HG02610 (cell line): ENCODE data around the gene FBXW4.

Experiments
- ATAC-seq: cut with Tn5 transposase; IDR thresholded peaks from one replicate; pipeline ENCODE4 v1.9.1; 2021; ENCODE audit warnings: mild to moderate bottlenecking, moderate library complexity; ENCODE audit not compliant: unreplicated experiment

Gene FBXW4

DNA sequence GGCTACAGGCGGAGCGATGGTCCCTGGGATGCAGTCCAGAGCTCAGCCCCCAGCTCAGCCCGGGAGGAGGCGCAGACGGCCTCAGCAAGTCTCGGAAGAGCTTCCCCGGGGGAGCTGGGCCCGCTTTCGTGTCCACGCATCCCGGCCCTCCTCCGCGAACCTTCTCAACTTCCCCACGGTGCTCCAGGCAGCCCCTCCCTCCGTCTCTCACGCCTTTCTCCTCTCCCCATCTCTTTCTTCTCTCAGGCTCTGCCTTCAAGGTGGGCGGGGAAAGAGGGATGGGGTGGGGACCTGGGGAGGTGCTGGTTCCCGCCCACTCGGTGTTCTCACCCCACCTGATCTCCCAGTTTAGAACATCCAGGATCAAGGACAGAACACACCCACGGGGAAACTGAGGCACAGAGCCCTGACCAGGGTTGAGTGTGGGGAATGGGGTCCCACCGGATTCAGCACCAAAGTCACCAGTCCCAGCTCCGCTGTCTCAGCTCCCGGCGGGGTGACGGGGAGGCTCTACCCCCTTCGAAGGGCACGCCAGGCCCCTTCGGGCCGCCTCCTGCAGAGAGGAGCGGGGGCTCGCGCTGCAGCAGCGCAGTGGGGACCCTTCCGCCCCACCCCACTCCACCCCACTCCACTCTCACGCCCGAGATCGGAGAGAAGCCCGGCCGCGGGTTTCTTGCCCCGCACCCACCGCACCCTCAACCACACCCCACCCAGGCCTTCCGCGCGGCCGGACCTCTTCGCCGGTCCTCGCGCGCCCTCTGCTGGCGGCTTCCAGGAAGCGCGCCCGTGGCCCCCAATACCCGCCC, 125.1 kb downstream of the FBXW4 start:
- peak; percentile 57 for ATAC-seq

DNA sequence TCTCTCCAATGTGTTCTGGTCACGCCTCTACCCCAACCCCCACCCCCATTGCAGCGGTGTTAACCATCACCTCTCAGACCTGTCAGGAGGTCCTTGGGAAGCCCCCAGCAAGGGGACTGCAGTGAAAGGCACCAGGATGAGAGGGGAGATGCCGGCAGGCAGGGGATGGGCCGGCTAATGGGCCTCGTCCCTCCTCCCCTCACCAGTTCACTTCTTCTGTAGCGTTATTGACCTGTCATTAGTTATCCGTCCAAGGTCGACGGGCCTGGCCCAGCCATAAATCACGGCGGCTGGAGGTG, 125.7 kb downstream of the FBXW4 start:
- no peak for ATAC-seq

DNA sequence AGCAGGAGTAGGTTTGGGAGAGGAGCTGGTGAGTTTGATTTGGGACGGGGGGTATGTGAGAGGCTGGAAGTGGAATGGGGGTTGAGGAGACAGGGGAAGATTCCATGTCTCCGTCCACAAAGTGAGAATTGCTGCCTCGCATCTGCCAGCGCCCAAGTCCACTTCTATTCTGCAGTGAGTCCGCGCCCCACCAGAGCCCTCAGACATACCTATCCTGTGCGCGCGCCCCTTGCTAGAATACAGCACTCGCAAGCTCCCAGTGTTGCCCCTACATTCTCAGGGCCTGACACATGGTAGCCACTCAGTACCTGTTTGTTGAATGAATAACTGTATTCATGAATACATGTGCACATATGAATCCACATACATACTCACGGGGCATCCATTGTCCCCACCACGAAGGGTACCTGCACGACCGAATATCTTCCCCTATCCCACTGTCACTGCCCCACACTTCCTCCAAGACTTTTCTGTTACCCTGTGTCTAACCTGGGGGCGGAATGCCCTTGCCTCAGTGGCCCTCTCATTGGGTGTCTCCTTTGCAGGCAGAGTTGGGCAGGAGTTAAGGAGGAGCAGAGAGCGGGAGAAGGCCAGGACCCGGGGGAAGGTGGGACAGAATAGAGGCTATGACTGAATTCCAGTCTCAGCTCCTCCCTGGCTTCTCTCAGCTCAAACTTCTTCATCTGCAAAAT, 126.8 kb downstream of the FBXW4 start:
- no peak for ATAC-seq

DNA sequence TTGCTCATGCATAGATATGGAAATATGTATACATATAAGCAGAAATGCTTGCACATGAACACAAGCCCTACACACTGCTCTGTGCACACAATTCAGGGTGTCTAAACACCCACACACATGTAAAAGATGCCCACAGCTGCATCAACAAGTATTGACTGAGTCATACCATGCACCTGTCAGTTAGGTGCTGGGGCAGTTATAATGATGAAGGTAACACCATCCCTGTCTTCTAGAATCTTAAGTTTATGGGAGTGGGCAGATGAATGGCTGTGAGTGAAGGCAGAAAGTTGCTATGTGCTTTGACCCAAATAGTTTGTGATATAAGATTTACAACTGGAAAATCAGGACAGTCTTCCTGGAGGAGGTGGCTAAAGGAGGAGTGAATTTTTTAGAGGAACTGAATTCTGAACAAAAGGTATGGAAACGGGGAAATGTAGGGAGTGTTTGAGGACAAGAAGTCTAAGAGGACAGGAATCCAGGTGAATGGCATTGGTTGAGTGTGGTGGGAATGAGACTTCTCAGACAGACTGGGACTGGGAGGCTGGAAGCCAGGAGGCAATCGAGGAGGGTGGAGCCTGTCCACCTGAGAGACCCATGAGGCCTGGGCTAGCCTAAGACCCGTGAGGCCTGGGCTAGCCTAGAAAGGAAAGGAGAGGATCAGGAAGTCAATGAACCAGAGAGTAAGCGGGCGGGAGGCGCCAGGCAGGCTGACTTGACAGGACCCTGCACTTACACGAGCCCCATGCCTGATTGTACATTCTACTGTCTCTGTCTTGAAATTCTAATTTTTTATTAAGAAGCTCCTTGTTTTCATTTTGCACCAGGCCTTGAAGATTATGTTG, 127.6 kb downstream of the FBXW4 start:
- ATAC-seq: no peak

DNA sequence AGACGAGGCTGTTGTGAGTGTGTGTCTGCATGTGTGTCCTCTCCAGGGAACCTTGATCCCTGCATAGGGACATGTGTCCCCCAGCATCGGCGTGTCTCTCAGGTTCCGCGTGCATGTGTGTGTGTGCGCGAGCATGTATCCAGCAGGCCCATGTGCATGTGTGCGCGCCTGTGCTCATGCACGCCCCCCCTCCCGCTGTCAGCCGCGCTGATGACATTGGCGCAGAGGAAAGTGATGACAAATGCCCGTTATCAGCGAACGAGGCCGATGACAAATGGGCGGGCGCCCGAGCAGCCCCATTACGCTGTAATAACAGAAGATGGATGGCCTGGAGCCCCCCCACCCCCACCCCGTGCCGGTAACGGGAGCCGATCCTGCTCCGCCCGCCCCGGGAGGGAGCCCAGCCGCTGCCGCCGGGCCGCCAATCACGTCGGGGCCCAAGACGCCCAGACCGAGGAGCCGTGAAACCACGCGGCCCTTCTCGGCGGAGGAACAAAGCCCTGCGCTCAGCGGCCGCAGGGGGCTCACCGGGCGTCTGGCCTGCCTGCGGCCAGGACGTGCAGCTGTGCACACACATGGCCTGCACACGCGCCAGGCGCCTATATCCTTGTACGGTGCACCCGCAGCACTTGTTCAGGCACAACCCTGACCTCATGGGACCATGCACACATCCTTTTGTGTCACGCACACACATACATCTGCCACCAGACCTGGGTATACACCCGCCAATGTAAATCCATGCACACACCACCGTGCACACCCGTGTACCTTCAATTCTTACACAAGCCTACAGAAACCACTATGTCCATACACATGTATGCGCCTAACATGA, 128.4 kb downstream of the FBXW4 start:
- no peak for ATAC-seq

DNA sequence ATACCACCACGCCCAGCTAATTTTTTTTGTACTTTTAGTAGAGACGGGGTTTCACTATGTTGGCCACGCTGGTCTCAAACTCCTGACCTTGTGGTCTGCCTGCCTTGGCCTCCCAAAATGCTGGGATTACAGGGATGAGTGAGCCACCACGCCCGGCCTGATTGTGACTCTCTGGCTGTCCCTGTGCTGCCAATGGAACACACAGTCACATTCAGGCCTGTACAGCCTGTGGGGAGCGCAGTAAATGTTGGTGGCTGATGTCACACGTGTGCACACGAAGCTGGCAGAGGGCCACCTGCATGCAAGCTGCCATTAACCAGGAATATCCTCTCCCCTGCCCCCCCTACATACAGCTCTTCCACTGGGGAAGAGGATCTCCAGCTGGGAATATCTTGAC, 129.0 kb downstream of the FBXW4 start:
- ATAC-seq: no peak

DNA sequence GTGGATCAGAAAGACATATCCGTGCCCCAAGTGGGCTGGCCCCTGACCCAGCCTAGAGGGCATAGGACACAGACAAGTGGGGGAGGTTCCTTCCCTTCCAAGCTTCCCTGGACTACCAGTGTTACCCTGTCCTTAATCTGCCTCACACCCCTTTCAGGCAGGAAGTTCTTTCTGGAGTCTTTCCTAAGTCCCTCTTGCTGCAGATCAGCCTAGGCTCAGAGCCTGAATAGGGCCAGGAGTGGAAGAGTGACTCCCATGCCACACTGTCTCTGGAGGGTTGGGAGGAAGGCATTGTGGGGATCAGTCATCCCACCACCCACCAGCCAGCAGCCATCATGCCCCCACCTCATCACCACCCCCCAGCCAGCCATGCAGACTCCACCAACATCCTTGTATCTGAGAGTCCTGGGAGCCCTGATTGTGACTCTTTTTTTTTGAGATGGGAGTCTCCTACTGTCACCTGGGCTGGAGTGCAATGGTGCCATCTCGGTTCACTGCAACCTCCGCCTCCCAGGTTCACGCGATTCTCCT, 129.5 kb downstream of the FBXW4 start:
- no peak for ATAC-seq

DNA sequence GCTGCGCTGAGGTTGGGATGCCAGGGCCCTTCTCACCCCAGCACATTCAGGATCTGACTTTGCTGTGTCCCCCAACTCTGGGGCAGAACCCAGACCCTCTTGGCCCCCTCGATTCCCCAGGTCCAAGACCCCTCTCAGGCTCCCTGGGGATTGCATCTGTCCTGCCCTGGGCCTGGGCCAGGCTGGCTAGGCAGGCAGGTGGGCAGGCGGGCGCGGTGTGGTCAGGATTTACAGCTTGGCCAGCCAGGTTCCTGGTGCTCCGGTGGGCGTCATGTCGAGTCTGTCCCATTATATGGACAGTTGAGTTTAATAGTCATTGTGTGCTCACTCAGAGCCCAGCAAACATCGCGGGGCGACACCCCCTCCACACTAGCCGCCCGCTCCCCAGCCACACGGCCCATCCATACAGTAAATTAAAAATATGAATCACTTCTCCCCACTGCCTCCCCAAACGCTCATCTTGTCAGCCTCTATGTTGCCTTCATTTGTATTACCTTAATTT, 130.4 kb downstream of the FBXW4 start:
- no peak for ATAC-seq

DNA sequence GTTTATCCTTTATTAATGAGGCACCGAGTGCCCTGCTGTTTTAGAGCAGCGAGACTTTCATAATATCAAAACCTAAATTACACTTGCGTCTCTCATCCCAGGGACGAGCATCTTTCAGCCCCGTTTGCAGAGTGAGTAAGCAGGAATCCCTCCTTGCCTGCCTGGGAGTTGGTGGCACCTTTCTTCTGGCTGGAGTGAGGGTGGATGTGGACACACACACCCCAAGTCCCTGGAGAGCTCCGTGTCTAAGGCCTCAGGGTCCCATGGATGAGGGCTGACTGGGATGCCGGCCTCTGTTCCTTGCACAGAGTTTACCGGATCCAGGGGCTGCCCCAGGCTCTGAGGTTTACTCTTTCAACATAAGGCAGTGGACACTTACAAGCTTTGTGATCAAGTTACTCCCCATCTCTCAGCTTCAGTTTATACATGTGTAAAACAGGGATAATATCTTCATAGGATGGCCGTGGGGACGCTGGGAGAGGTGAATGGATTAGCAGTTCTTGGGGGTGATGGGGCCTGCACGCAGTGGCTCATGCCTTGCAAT, 131.4 kb downstream of the FBXW4 start:
- ATAC-seq: no peak

DNA sequence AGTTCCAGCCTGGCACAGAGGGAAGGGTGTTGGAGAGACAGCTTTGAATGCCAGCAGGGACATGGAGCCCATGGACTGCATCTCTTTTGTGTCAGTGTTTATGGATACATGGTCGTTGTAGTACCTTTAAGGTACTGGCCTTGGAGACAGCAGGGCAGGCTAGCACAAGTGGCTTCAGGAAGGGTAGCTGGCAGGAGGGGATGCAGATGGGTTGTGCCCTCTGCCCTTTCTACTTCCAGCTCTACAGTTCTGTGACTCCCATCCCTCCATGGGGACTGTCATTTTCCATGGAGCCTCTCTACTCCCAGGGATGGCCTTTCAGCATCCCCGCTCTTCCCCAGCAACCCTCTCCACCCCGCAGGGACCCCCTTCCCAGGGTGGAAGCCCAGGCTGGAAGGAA, 132.0 kb downstream of the FBXW4 start:
- ATAC-seq: no peak

DNA sequence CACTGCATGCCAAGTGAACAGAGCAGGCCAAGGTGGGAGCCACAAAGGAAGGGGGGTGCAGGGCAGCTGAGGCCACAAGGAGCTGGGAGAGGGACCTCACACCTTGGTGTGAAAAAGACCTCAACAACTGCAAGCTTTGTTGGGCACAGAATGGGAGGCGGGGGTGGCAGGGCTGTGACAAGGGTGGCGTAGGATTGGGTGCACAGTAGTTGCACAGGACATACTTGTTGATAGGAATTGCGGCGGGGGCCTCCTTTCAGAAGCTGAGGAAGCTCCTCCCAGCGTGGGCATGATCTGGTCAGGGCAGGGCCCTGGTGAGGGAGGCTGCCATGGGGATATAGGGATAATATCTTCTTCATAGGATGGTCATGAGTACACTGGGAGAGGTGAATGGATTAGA, 132.7 kb downstream of the FBXW4 start:
- ATAC-seq: no peak

DNA sequence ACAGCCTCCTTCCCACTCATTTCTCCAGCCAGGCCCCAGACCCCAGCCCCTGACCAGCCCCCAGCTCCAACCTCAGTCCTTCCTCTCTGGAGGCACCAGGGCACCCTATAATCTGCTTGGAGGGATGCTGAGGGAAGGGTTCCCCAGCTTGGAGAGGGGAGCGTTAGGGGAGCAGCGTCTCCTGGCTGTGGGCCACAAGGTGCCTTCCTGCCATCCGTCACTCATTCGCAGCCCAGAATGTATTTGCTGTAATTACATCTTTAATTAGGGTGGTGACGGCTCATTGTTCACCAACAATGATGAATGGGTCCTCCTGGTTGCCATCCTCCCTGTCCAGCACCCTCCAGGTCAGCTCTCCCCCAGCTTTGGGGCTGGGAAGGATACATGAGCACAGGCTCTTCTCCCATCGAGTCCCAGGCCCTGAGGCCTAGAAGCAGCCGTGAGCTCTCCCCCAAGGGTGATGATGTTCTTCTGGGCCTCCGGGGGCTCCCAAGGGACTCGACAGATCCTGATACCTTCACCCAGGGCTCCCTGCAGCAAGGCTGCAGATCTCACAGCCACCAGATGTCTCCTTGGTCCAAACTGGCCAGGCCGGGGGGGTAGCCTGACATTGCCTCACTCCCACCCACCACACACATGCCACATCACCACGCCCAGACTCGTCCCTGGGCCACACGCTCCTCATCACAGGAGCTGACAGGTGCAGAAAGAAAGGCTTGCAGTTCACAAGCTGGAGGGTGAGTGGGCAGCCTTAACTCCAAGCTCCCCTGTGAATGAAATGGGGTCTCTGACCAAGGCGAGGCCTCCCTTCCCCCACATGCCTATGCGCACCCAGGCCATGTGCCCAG, 133.7 kb downstream of the FBXW4 start:
- no peak for ATAC-seq
